DOHH2 (cell line): ENCODE measurements around the gene SOBP.

ENCODE experiments used
- H3F3A ChIP-seq: fragments of 200-600 bp; sonication (generic), shearing (Covaris generic); 2 replicates; pipeline ENCODE4 v1.6.0; 2016; ENCODE audit warnings: antibody characterized with exemption, mild to moderate bottlenecking; ENCODE audit not compliant: control insufficient read depth, insufficient read depth
- H3K27ac ChIP-seq: fragments of 200-600 bp; sonication (generic); 2 replicates; pipeline ENCODE4 v1.5.1; 2014; ENCODE audit warnings: low read depth, mild to moderate bottlenecking, low read length, moderate library complexity
- H3K27me3 ChIP-seq: fragments of 200-600 bp; sonication (generic); 2 replicates; pipeline ENCODE4 v1.6.1; 2014; ENCODE audit warnings: mild to moderate bottlenecking, low read length, mixed read lengths; ENCODE audit not compliant: control insufficient read depth
- H3K36me3 ChIP-seq: fragments of 200-600 bp; sonication (generic); 2 replicates; pipeline ENCODE4 v1.6.1; 2014; ENCODE audit warnings: mild to moderate bottlenecking, low read length, moderate library complexity, mixed read lengths; ENCODE audit not compliant: control insufficient read depth
- H3K4me1 ChIP-seq: fragments of 200-600 bp; sonication (generic); 2 replicates; pipeline ENCODE4 v1.6.1; 2014; ENCODE audit warnings: mild to moderate bottlenecking, low read length, mixed read lengths; ENCODE audit not compliant: control insufficient read depth
- H3K4me2 ChIP-seq: fragments of 200-600 bp; sonication (generic); 2 replicates; pipeline ENCODE4 v1.6.0; 2014; ENCODE audit warnings: mild to moderate bottlenecking, low read length, moderate library complexity
- H3K4me3 ChIP-seq: fragments of 200-600 bp; sonication (generic); 2 replicates; pipeline ENCODE4 v1.5.1; 2014; ENCODE audit warnings: mild to moderate bottlenecking, low read length, mixed read lengths
- H3K79me2 ChIP-seq: fragments of 200-600 bp; sonication (generic); 2 replicates; pipeline ENCODE4 v1.6.1; 2014; ENCODE audit warnings: mild to moderate bottlenecking, low read length, mixed read lengths; ENCODE audit not compliant: control insufficient read depth
- H3K9me2 ChIP-seq: fragments of 200-600 bp; sonication (generic); replicated peaks from 2 replicates; pipeline ENCODE4 v1.6.1; 2014; ENCODE audit warnings: mild to moderate bottlenecking, low read length, mixed read lengths; ENCODE audit not compliant: control insufficient read depth
- H3K9me3 ChIP-seq: fragments of 200-600 bp; sonication (generic); 2 replicates; pipeline ENCODE4 v1.6.1; 2014; ENCODE audit warnings: antibody characterized with exemption, low read length, mixed read lengths; ENCODE audit not compliant: control insufficient read depth, insufficient read depth
- H4K20me1 ChIP-seq: fragments of 200-600 bp; sonication (generic); 2 replicates; pipeline ENCODE4 v1.6.0; 2014; ENCODE audit warnings: low read depth, mild to moderate bottlenecking, antibody characterized with exemption, low read length, moderate library complexity; ENCODE audit not compliant: control insufficient read depth, insufficient read depth
- CTCF ChIP-seq: fragments of 200-600 bp; sonication (generic); IDR thresholded peaks from one replicate; pipeline ENCODE4 v1.5.1; 2014; ENCODE audit warnings: antibody characterized with exemption, mild to moderate bottlenecking, low read depth, low read length; ENCODE audit not compliant: poor library complexity, severe bottlenecking
- EZH2phosphoT487 ChIP-seq: fragments of 200-600 bp; sonication (generic); IDR thresholded peaks from 2 replicates; pipeline ENCODE4 v1.6.1; 2017; ENCODE audit warnings: borderline replicate concordance, mild to moderate bottlenecking, antibody characterized with exemption, low read length, moderate library complexity, mixed read lengths

Gene SOBP

DNA sequence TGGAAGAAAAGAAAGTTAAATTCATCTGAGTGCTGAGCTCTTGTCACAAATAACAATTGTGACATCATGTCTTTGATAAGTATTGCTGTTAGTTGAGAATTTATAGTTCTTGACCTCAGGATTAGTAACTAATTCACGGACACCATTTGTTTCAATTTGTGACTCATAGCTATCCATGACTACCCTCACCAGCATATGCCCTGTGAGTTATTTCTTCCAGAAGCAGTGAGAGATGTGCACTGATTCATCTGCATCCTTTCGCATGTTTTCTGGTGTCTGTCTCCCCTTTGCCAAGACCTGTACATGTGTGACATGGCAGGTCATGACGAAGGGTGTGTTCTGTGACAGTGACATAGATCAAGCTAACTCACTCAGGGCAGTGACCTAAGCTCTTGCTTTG is 86.9 kb downstream of the SOBP start:
- H3K36me3 ChIP-seq = no peaks in the 10 kb centered on the region
- H3K4me3 ChIP-seq = no peak overlapping the region
- H3K9me3 ChIP-seq = no peaks in the 10 kb centered on the region
- no peaks in the 10 kb centered on the region for H3K9me2 ChIP-seq
- H3K27ac ChIP-seq = no peak overlapping the region
- H3K27me3 ChIP-seq = no peaks in the 10 kb centered on the region
- H3K4me2 ChIP-seq = no peak overlapping the region
- H3K4me1 ChIP-seq = peaks cover 17% of the 10 kb centered on the region
- TF ChIP-seq CTCF (no peak), EZH2phosphoT487 (no peak)
- no peaks in the 10 kb centered on the region for H3F3A ChIP-seq
- no peaks in the 10 kb centered on the region for H4K20me1 ChIP-seq
- no peaks in the 10 kb centered on the region for H3K79me2 ChIP-seq

DNA sequence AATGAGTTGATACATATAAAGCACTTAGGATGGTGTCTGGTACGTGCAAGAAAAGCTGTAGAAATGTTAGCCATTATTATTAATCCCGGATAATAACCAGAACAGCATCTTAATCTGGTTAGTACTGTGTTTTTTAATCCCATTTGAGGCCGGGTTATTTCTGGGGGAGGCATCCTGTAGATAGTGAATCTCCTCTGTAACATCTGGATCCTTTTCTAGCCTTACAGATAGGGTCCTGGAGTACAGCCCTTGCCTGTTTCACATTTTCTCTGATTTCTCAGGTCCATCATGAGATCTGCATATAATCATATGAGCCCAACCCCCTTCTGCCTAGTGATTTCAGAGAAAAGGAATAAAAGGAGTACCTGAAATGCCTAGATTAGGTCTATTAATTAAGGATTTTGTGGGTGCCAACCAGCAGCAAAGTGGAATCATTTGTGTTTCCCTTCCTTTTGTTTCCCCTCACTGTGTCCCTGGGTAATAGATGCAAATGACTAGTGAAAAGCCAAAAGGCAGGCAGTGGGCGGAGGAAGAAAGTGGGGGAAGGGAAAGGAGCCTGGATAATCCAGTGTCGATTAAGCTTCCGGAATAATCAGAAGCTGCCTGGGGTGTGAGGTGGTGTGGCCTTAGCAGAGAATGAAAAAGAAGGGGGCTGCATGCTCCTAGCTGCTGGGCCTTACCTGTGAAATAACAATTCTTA is 88.9 kb downstream of the SOBP start:
- Histone ChIP-seq H3K36me3 (no peaks in the 10 kb centered on the region), H3K4me1 (no peaks in the 10 kb centered on the region), H3F3A (no peaks in the 10 kb centered on the region), H3K79me2 (no peaks in the 10 kb centered on the region), H3K4me2 (no peak overlapping the region), H3K9me2 (no peaks in the 10 kb centered on the region), H3K27ac (no peak overlapping the region), H3K27me3 (no peaks in the 10 kb centered on the region), H3K4me3 (no peak overlapping the region), H3K9me3 (no peaks in the 10 kb centered on the region), H4K20me1 (no peaks in the 10 kb centered on the region)
- TF ChIP-seq CTCF (no peak), EZH2phosphoT487 (no peak)

GRCh38 chr6:107579456-107580056 is 89.6 kb downstream of the SOBP start:
- no peak overlapping the region for H3K4me3 ChIP-seq
- TF ChIP-seq CTCF = no peak
- TF ChIP-seq EZH2phosphoT487 = no peak

More at GRCh38 chr6:107579456-107580056, 89.6 kb downstream of the SOBP start:
- H3F3A ChIP-seq = no peaks in the 10 kb centered on the region
- H3K9me3 ChIP-seq = no peaks in the 10 kb centered on the region
- H3K27me3 ChIP-seq = no peaks in the 10 kb centered on the region
- no peaks in the 10 kb centered on the region for H3K36me3 ChIP-seq
- H3K9me2 ChIP-seq = no peaks in the 10 kb centered on the region
- no peak overlapping the region for H3K27ac ChIP-seq
- no peaks in the 10 kb centered on the region for H4K20me1 ChIP-seq
- H3K4me1 ChIP-seq = no peaks in the 10 kb centered on the region
- H3K79me2 ChIP-seq = no peaks in the 10 kb centered on the region
- H3K4me2 ChIP-seq = no peak overlapping the region
